GM19351 (cell line): ENCODE results near the gene BCL2L11.
A peak's percentile ranks its signal among the peaks of the same experiment; 100 is the strongest.

Source experiments
- ATAC-seq: cut with Tn5 transposase; IDR thresholded peaks from one replicate; pipeline ENCODE4 v1.9.1; 2021; ENCODE audit warnings: mild to moderate bottlenecking, moderate library complexity; ENCODE audit not compliant: unreplicated experiment

The BCL2L11 gene

GRCh38 chr2:111167076-111167862 lies 46.6 kb downstream of the BCL2L11 start:
- no peak for ATAC-seq

- no peak for ATAC-seq
Measured at GRCh38 chr2:111167863-111168162, 47.1 kb downstream of the BCL2L11 start.

GRCh38 chr2:111168528-111169239 lies 48.0 kb downstream of the BCL2L11 start:
- ATAC-seq, result peak; percentile 91

- no peak for ATAC-seq
Measured at GRCh38 chr2:111169268-111169667, 48.6 kb downstream of the BCL2L11 start.

GRCh38 chr2:111169924-111170323 lies 49.2 kb downstream of the BCL2L11 start:
- no peak for ATAC-seq

- ATAC-seq, result no peak
Measured at GRCh38 chr2:111171337-111171930, 50.7 kb downstream of the BCL2L11 start.

- ATAC-seq, result no peak
Measured at GRCh38 chr2:111172666-111173065, 52.0 kb downstream of the BCL2L11 start.

- ATAC-seq, result no peak
Measured at GRCh38 chr2:111173338-111173737, 52.6 kb downstream of the BCL2L11 start.

GRCh38 chr2:111173856-111174255 lies 53.1 kb downstream of the BCL2L11 start:
- ATAC-seq, result no peak

- ATAC-seq, result no peak
Measured at GRCh38 chr2:111175615-111176014, 54.9 kb downstream of the BCL2L11 start.

- ATAC-seq, result no peak
Measured at GRCh38 chr2:111176388-111176787, 55.7 kb downstream of the BCL2L11 start.

- ATAC-seq, result no peak
Measured at GRCh38 chr2:111176867-111177266, 56.2 kb downstream of the BCL2L11 start.

GRCh38 chr2:111178296-111178695 lies 57.6 kb downstream of the BCL2L11 start:
- no peak for ATAC-seq

GRCh38 chr2:111178730-111179405 lies 58.2 kb downstream of the BCL2L11 start:
- ATAC-seq, result no peak

- ATAC-seq, result no peak
Measured at GRCh38 chr2:111182121-111182520, 61.4 kb downstream of the BCL2L11 start.

- no peak for ATAC-seq
Measured at GRCh38 chr2:111182740-111183139, 62.0 kb downstream of the BCL2L11 start.

GRCh38 chr2:111184725-111185310 lies 64.1 kb downstream of the BCL2L11 start:
- ATAC-seq, result no peak

- no peak for ATAC-seq
Measured at GRCh38 chr2:111185361-111186022, 64.8 kb downstream of the BCL2L11 start.

GRCh38 chr2:111186121-111186715 lies 65.5 kb downstream of the BCL2L11 start:
- no peak for ATAC-seq

GRCh38 chr2:111186933-111187332 lies 66.2 kb downstream of the BCL2L11 start:
- no peak for ATAC-seq
